ENCODE measurements around the gene CCDC88B. TPM values are rescaled to one million over a fixed set of nuclear protein-coding genes. Genes with fewer than 3 reads are reported as not detected.

CCDC88B gene
- total RNA-seq, 4 donors from 2014 or later = 31.7 to 99.0 (median 43.9) TPM

- DNase-seq = no peak
- Histone ChIP-seq H3K9me3 (no peaks in the 10 kb centered on the region), H3K27ac (no peak overlapping the region), H3K36me3 (no peaks in the 10 kb centered on the region), H3K4me1 (no peaks in the 10 kb centered on the region), H3K4me3 (no peak overlapping the region), H3K27me3 (no peaks in the 10 kb centered on the region)
- TF ChIP-seq, protein P1, sequence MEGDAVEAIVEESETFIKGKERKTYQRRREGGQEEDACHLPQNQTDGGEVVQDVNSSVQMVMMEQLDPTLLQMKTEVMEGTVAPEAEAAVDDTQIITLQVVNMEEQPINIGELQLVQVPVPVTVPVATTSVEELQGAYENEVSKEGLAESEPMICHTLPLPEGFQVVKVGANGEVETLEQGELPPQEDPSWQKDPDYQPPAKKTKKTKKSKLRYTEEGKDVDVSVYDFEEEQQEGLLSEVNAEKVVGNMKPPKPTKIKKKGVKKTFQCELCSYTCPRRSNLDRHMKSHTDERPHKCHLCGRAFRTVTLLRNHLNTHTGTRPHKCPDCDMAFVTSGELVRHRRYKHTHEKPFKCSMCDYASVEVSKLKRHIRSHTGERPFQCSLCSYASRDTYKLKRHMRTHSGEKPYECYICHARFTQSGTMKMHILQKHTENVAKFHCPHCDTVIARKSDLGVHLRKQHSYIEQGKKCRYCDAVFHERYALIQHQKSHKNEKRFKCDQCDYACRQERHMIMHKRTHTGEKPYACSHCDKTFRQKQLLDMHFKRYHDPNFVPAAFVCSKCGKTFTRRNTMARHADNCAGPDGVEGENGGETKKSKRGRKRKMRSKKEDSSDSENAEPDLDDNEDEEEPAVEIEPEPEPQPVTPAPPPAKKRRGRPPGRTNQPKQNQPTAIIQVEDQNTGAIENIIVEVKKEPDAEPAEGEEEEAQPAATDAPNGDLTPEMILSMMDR (IDR thresholded peaks at IDR 0.05) = no peak
- no peak for TF ChIP-seq POLR2A (IDR thresholded peaks at IDR 0.05)
Observed at GRCh38 chr11:64349404-64349803, 9.4 kb downstream of the CCDC88B start.

GRCh38 chr11:64351136-64351631, 11.2 kb downstream of the CCDC88B start:
- H3K27me3 ChIP-seq = no peaks in the 10 kb centered on the region
- H3K4me1 ChIP-seq = peaks cover 0 to 15% (median 0%) of the 10 kb centered on the region in 4 donors
- no peak for TF ChIP-seq POLR2A (IDR thresholded peaks at IDR 0.05)
- TF ChIP-seq, protein P1 (IDR thresholded peaks at IDR 0.05) = no peak
- no peak overlapping the region for H3K27ac ChIP-seq
- H3K4me3 ChIP-seq = no peak overlapping the region
- no peaks in the 10 kb centered on the region for H3K36me3 ChIP-seq
- no peak for DNase-seq
- H3K9me3 ChIP-seq = no peaks in the 10 kb centered on the region

DNA sequence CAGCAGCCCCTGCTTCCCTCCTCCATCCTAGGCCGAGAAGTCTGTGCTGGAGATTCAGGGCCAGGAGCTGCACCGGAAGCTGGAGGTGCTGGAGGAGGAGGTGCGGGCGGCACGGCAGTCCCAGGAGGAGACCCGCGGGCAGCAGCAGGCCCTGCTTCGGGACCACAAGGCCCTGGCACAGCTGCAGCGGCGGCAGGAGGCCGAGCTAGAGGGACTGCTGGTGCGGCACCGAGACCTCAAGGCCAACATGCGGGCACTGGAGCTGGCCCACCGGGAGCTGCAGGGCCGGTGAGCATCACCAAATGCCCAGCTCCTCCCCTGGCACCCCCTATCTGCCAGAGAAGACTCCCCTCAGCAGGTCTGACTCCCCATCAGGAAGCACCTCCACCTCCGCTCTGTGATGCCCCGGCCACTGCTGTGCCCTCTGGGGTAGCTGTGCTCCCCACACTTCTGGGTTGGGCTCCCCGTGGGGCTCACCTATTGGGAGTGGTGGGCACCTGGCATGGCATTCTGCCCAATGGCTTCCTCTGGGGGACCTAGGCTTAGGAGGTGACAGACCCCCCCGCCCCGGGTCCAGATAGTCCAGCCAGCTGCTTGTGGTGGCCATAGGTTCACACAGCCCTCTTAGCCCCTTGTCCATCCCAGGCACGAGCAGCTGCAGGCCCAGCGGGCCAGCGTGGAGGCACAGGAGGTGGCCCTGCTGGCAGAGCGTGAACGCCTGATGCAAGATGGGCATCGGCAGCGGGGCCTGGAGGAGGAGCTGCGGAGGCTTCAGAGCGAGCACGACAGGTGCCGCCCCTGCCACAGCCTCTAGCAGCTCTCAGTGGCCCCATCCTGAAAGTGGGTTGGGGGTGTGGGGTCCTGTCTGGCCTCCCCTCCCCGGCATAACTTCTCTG, 12.3 kb downstream of the CCDC88B start:
- no peaks in the 10 kb centered on the region for H3K27me3 ChIP-seq
- H3K27ac ChIP-seq = no peak overlapping the region
- DNase-seq = peak in 1 of 3 donors; percentile 48
- TF ChIP-seq, protein P1 (IDR thresholded peaks at IDR 0.05) = no peak
- no peak for TF ChIP-seq POLR2A (IDR thresholded peaks at IDR 0.05)
- no peaks in the 10 kb centered on the region for H3K36me3 ChIP-seq
- H3K9me3 ChIP-seq = no peaks in the 10 kb centered on the region
- peaks cover 0 to 17% (median 0%) of the 10 kb centered on the region in 4 donors for H3K4me1 ChIP-seq
- no peak overlapping the region for H3K4me3 ChIP-seq

- no peak for DNase-seq
- H3K4me1 ChIP-seq = peaks cover 3 to 25% (median 5%) of the 10 kb centered on the region in 4 donors
- TF ChIP-seq POLR2A (IDR thresholded peaks at IDR 0.05) = no peak
- TF ChIP-seq, protein P1 (IDR thresholded peaks at IDR 0.05) = no peak
Observed at GRCh38 chr11:64352995-64353714, 13.2 kb downstream of the CCDC88B start.

DNA sequence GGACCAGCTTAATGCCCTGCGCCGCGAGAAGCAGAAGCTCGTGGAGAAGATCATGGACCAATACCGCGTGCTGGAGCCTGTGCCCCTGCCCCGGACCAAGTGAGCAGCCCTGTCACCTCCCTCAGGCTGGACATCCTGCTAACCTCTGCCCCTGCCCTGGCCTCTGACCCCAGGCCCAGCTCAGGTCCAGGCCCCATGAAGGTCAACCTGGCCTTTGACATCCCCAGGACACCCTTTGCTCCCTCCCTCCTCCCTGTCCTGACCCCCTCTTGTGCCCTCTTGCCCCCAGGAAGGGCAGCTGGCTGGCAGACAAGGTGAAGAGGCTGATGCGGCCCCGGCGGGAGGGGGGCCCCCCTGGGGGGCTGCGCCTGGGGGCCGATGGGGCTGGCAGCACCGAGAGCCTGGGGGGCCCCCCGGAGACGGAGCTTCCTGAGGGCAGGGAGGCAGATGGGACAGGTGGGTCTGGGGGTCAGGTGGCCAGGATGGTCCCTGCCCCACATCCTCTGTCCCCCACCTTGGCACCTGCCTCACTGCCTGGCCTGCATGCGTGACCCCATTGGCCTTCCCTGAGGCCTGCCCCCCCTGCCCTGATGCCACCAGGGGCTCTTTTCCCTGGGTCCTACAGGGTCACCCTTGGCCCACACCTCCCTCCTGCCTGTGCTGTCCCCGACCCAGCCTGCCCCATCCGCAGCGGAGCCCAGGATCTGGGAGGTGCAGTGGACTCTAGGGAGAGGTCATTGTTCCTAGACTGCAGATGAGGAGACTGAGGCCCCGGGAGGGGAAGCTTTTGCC, 13.9 kb downstream of the CCDC88B start:
- Histone ChIP-seq H3K27me3 (no peaks in the 10 kb centered on the region), H3K4me1 (peaks cover 8 to 31% (median 11%) of the 10 kb centered on the region in 4 donors), H3K9me3 (no peaks in the 10 kb centered on the region), H3K36me3 (no peaks in the 10 kb centered on the region), H3K27ac (no peak overlapping the region), H3K4me3 (no peak overlapping the region)
- TF ChIP-seq POLR2A (IDR thresholded peaks at IDR 0.05) = no peak
- TF ChIP-seq, protein P1 (IDR thresholded peaks at IDR 0.05) = no peak
- DNase-seq = no peak

More at GRCh38 chr11:64352995-64353714, 13.2 kb downstream of the CCDC88B start:
- H3K36me3 ChIP-seq = no peaks in the 10 kb centered on the region
- no peak overlapping the region for H3K4me3 ChIP-seq
- H3K27me3 ChIP-seq = no peaks in the 10 kb centered on the region
- H3K9me3 ChIP-seq = no peaks in the 10 kb centered on the region
- H3K27ac ChIP-seq = no peak overlapping the region
